ENCODE data around the gene PTK7.

DNA sequence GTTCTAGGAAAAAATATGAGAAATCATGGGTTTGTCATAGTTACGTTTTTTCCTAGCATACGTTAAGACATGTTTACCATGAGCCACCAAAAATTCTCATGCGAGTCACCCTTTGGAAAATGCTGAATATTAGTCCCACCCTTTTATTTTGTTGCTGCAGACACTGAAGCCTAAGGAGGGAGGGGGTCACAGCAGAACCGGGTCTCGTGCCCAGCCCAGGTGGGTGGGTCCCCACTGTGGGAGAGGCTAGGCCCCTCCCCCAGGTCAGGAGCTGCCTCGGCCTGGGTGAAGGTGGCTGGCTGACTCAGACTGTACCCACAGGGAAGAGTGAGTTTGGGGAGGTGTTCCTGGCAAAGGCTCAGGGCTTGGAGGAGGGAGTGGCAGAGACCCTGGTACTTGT, 68.8 kb downstream of the PTK7 start:
- TF ChIP-seq EZH2 (IDR thresholded peaks at IDR 0.05; ENCODE audit: borderline replicate concordance, low read depth, low read length, severe bottlenecking) (no peak), MYC (IDR thresholded peaks at IDR 0.05; ENCODE audit: low read depth, low read length) (no peak), POLR2A (IDR thresholded peaks at IDR 0.05; ENCODE audit: low read depth, low read length) (no peak)
- TF ChIP-seq, protein P1, sequence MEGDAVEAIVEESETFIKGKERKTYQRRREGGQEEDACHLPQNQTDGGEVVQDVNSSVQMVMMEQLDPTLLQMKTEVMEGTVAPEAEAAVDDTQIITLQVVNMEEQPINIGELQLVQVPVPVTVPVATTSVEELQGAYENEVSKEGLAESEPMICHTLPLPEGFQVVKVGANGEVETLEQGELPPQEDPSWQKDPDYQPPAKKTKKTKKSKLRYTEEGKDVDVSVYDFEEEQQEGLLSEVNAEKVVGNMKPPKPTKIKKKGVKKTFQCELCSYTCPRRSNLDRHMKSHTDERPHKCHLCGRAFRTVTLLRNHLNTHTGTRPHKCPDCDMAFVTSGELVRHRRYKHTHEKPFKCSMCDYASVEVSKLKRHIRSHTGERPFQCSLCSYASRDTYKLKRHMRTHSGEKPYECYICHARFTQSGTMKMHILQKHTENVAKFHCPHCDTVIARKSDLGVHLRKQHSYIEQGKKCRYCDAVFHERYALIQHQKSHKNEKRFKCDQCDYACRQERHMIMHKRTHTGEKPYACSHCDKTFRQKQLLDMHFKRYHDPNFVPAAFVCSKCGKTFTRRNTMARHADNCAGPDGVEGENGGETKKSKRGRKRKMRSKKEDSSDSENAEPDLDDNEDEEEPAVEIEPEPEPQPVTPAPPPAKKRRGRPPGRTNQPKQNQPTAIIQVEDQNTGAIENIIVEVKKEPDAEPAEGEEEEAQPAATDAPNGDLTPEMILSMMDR (IDR thresholded peaks at IDR 0.05; ENCODE audit: extremely low read depth in 1 of 2, insufficient read depth in 1 of 2, low read depth in 1 of 2, low read length in 2 of 2) = no peak
